ENCODE data around the gene CHCHD3. TPM values are rescaled to one million over a fixed set of nuclear protein-coding genes. Genes with fewer than 3 reads are reported as not detected.

CHCHD3 gene
- polyA plus RNA-seq, 3 donors = 30.5 to 56.7 (median 48.8) TPM

GRCh38 chr7:132871419-132871818, 210.5 kb downstream of the CHCHD3 start:
- H3K27me3 ChIP-seq (ENCODE audit: control insufficient read depth in 2 of 2, insufficient read depth in 2 of 2, low read length in 2 of 2) = no peaks in the 10 kb centered on the region
- no peaks in the 10 kb centered on the region for H3K9me3 ChIP-seq (replicated peaks in 1 of 2; ENCODE audit: control insufficient read depth in 1 of 2, insufficient read depth in 1 of 2, low read length in 2 of 2)
- H3K4me3 Mint-ChIP-seq = no peak overlapping the region
- peaks cover 5 to 10% of the 10 kb centered on the region in 2 donors for H3K4me1 ChIP-seq (ENCODE audit: control insufficient read depth in 1 of 2, insufficient read depth in 2 of 2, low read length in 2 of 2)
- peaks cover 10% of the 10 kb centered on the region for H3K4me1 Mint-ChIP-seq
- no peak overlapping the region for H3K4me3 ChIP-seq (replicated peaks in 1 of 3; ENCODE audit: low read depth in 2 of 3, low read length in 3 of 3)
- peaks cover 8 to 15% of the 10 kb centered on the region in 2 donors for H3K36me3 Mint-ChIP-seq
- no CpG with 5 or more reads among the region's 6 CpGs for whole genome bisulfite sequencing (ENCODE audit: insufficient coverage)
- H3K9me3 Mint-ChIP-seq = no peaks in the 10 kb centered on the region
- DNase-seq = no peak
- intact Hi-C loops (cut with micrococcal nuclease) = no loop called here
- H3K79me2 ChIP-seq (ENCODE audit: insufficient read depth, low read length) = no peaks in the 10 kb centered on the region
- TF ChIP-seq CTCF (IDR thresholded peaks at IDR 0.05) = no peak
- H3K27me3 Mint-ChIP-seq (ENCODE audit: low read depth in 3 of 3) = peaks cover 0 to 2% (median 0%) of the 10 kb centered on the region in 3 donors
- no peak overlapping the region for H3K4me2 ChIP-seq (replicated peaks; ENCODE audit: extremely low read depth, low read length, poor library complexity, severe bottlenecking)
- no peaks in the 10 kb centered on the region for H4K20me1 ChIP-seq (ENCODE audit: insufficient read depth, low read length)
- peaks cover 3 to 5% of the 10 kb centered on the region in 2 donors for H3K36me3 ChIP-seq (replicated peaks in 1 of 2; ENCODE audit: control insufficient read depth in 1 of 2, insufficient read depth in 2 of 2, low read length in 2 of 2)
- H3K27ac ChIP-seq (ENCODE audit: low read depth in 1 of 2, low read length in 2 of 2) = no peak overlapping the region
- no peak overlapping the region for H2AFZ ChIP-seq (ENCODE audit: insufficient read depth, low read depth, low read length, poor library complexity, severe bottlenecking)
- H3K9ac ChIP-seq (ENCODE audit: insufficient read depth, low read length, poor library complexity, severe bottlenecking) = no peak overlapping the region
- H3K27ac Mint-ChIP-seq = no peak overlapping the region

- Histone ChIP-seq H3K4me2 (replicated peaks; ENCODE audit: extremely low read depth, low read length, poor library complexity, severe bottlenecking) (no peak overlapping the region), H2AFZ (ENCODE audit: insufficient read depth, low read depth, low read length, poor library complexity, severe bottlenecking) (no peak overlapping the region), H3K4me1 (ENCODE audit: control insufficient read depth in 1 of 2, insufficient read depth in 2 of 2, low read length in 2 of 2) (peaks cover 5 to 10% of the 10 kb centered on the region in 2 donors), H3K9ac (ENCODE audit: insufficient read depth, low read length, poor library complexity, severe bottlenecking) (no peak overlapping the region), H3K27ac (ENCODE audit: low read depth in 1 of 2, low read length in 2 of 2) (no peak overlapping the region), H3K36me3 (replicated peaks in 1 of 2; ENCODE audit: control insufficient read depth in 1 of 2, insufficient read depth in 2 of 2, low read length in 2 of 2) (peaks cover 0 to 3% of the 10 kb centered on the region in 2 donors), H3K4me3 (replicated peaks in 1 of 3; ENCODE audit: low read depth in 2 of 3, low read length in 3 of 3) (no peak overlapping the region), H4K20me1 (ENCODE audit: insufficient read depth, low read length) (peaks cover 4% of the 10 kb centered on the region), H3K79me2 (ENCODE audit: insufficient read depth, low read length) (no peaks in the 10 kb centered on the region), H3K27me3 (ENCODE audit: control insufficient read depth in 2 of 2, insufficient read depth in 2 of 2, low read length in 2 of 2) (no peaks in the 10 kb centered on the region), H3K9me3 (replicated peaks in 1 of 2; ENCODE audit: control insufficient read depth in 1 of 2, insufficient read depth in 1 of 2, low read length in 2 of 2) (no peaks in the 10 kb centered on the region)
- Mint-ChIP-seq H3K9me3 (peaks cover 0 to 2% (median 0%) of the 10 kb centered on the region in 7 donors), H3K4me1 (peaks cover 21% of the 10 kb centered on the region), H3K27ac (peak overlapping the region in 5 of 7 donors; percentile 27 to 68 (median 63)), H3K4me3 (no peak overlapping the region), H3K36me3 (peaks cover 7 to 17% of the 10 kb centered on the region in 2 donors), H3K27me3 (ENCODE audit: low read depth in 3 of 3) (peaks cover 0 to 2% (median 0%) of the 10 kb centered on the region in 3 donors)
- WGBS (ENCODE audit: insufficient coverage) = 86% methylated on average over 4 of the region's 5 CpGs
- TF ChIP-seq CTCF (IDR thresholded peaks at IDR 0.05) = no peak
- no peak for DNase-seq
- intact Hi-C loops (cut with micrococcal nuclease) = no loop called here
Measured at GRCh38 chr7:132869166-132869861, 212.6 kb downstream of the CHCHD3 start.
